H9 (cell line): ENCODE data around the gene TMEM161B. TPM values are rescaled to one million over a fixed set of nuclear protein-coding genes. Genes with fewer than 3 reads are reported as not detected.
"Not testable (repeated sequence)": the region's sequence is repeated elsewhere in the genome, so short reads cannot be mapped to it uniquely, and the experiment has no call there.

Source experiments
- DNase-seq: peaks from one replicate; pipeline ENCODE4 v3.0.0-alpha.2; 2017
- H2AFZ ChIP-seq: one replicate; pipeline ENCODE4 v1.6.1; 2013; ENCODE audit warnings: mild to moderate bottlenecking, low read length, control low read depth, moderate library complexity
- H2AK5ac ChIP-seq: 2 replicates; pipeline ENCODE4 v1.6.1; 2013; ENCODE audit warnings: low read length, control low read depth, mixed read lengths; ENCODE audit not compliant: insufficient read length
- H2BK120ac ChIP-seq: one replicate; pipeline ENCODE4 v1.6.1; 2013; ENCODE audit warnings: low read depth, mild to moderate bottlenecking, low read length, control low read depth, inconsistent platforms; ENCODE audit not compliant: poor library complexity, severe bottlenecking
- H2BK12ac ChIP-seq: 2 replicates; pipeline ENCODE4 v1.6.1; 2013; ENCODE audit warnings: low read length, control low read depth, mixed read lengths, low read depth; ENCODE audit not compliant: insufficient read length
- H2BK15ac ChIP-seq: 2 replicates; pipeline ENCODE4 v1.6.1; 2013; ENCODE audit warnings: low read depth, low read length, control low read depth
- H2BK20ac ChIP-seq: one replicate; pipeline ENCODE4 v1.6.1; 2013; ENCODE audit warnings: low read depth, mild to moderate bottlenecking, low read length, control low read depth, inconsistent platforms; ENCODE audit not compliant: poor library complexity, severe bottlenecking
- H2BK5ac ChIP-seq: 2 replicates; pipeline ENCODE4 v1.6.1; 2013; ENCODE audit warnings: low read length, control low read depth, mixed read lengths; ENCODE audit not compliant: insufficient read length
- H3K14ac ChIP-seq: 2 replicates; pipeline ENCODE4 v1.6.1; 2013; ENCODE audit warnings: low read length, control low read depth; ENCODE audit not compliant: insufficient read depth
- H3K18ac ChIP-seq: 2 replicates; pipeline ENCODE4 v1.6.1; 2013; ENCODE audit warnings: low read depth, mild to moderate bottlenecking, mixed read lengths, low read length, control low read depth; ENCODE audit not compliant: insufficient read length
- H3K23ac ChIP-seq: 2 replicates; pipeline ENCODE4 v1.6.1; 2013; ENCODE audit warnings: low read length, control low read depth, mixed read lengths, low read depth; ENCODE audit not compliant: insufficient read length
- H3K23me2 ChIP-seq: 2 replicates; pipeline ENCODE4 v1.6.1; 2013; ENCODE audit warnings: low read depth, mild to moderate bottlenecking, mixed read lengths, low read length, control low read depth; ENCODE audit not compliant: insufficient read length, poor library complexity, severe bottlenecking
- H3K27ac ChIP-seq: 2 replicates; pipeline ENCODE4 v1.5.1; 2013; ENCODE audit warnings: low read length, control low read depth, mixed read lengths, low read depth; ENCODE audit not compliant: insufficient read length
- H3K27me3 ChIP-seq: 2 replicates; pipeline ENCODE4 v1.6.1; 2013; ENCODE audit warnings: low read length, control low read depth, inconsistent platforms; ENCODE audit not compliant: insufficient read depth
- H3K4ac ChIP-seq: 2 replicates; pipeline ENCODE4 v1.6.1; 2013; ENCODE audit warnings: low read depth, mild to moderate bottlenecking, control low read depth, inconsistent platforms, low read length, moderate library complexity
- H3K4me1 ChIP-seq: 2 replicates; pipeline ENCODE4 v1.6.1; 2013; ENCODE audit warnings: low read length, control low read depth, inconsistent platforms; ENCODE audit not compliant: insufficient read depth
- H3K4me2 ChIP-seq: 2 replicates; pipeline ENCODE4 v1.6.1; 2013; ENCODE audit warnings: low read length, control low read depth, mixed read lengths; ENCODE audit not compliant: insufficient read length, insufficient read depth
- H3K56ac ChIP-seq: 2 replicates; pipeline ENCODE4 v1.6.1; 2013; ENCODE audit warnings: low read depth, mild to moderate bottlenecking, mixed read lengths, low read length, control low read depth; ENCODE audit not compliant: insufficient read length
- H3K79me1 ChIP-seq: 2 replicates; pipeline ENCODE4 v1.6.1; 2013; ENCODE audit warnings: low read depth, mild to moderate bottlenecking, moderate library complexity, low read length, control low read depth, inconsistent platforms; ENCODE audit not compliant: insufficient read depth, poor library complexity, severe bottlenecking
- H3K79me2 ChIP-seq: 2 replicates; pipeline ENCODE4 v1.6.1; 2013; ENCODE audit warnings: low read length, control low read depth, inconsistent platforms; ENCODE audit not compliant: insufficient read depth
- H3K9ac ChIP-seq: 2 replicates; pipeline ENCODE4 v1.6.1; 2013; ENCODE audit warnings: low read length, control low read depth, mixed read lengths; ENCODE audit not compliant: insufficient read length; ENCODE audit errors: extremely low read depth
- H3K9me3 ChIP-seq: one replicate; pipeline ENCODE4 v1.6.1; 2013; ENCODE audit warnings: low read depth, low read length, inconsistent platforms; ENCODE audit not compliant: control insufficient read depth
- H3T11ph ChIP-seq: one replicate; pipeline ENCODE4 v1.6.1; 2013; ENCODE audit warnings: mild to moderate bottlenecking, low read length, control low read depth, inconsistent platforms
- H4K20me1 ChIP-seq: one replicate; pipeline ENCODE4 v1.6.1; 2013; ENCODE audit not compliant: control insufficient read depth, insufficient read length, insufficient read depth
- H4K5ac ChIP-seq: 2 replicates; pipeline ENCODE4 v1.6.1; 2013; ENCODE audit warnings: low read depth, mild to moderate bottlenecking, mixed read lengths, low read length, control low read depth; ENCODE audit not compliant: insufficient read length
- H4K8ac ChIP-seq: replicated peaks from 2 replicates; pipeline ENCODE4 v1.6.1; 2013; ENCODE audit warnings: low read length, control low read depth, mixed read lengths, low read depth; ENCODE audit not compliant: insufficient read length
- H4K91ac ChIP-seq: 2 replicates; pipeline ENCODE4 v1.6.1; 2013; ENCODE audit warnings: low read depth, mild to moderate bottlenecking, moderate library complexity, mixed read lengths, low read length, control low read depth; ENCODE audit not compliant: insufficient read length
- H3K27ac Mint-ChIP-seq, 3 experiments: 2 replicates in 2 of 3; 3 replicates in 1 of 3; pipeline ENCODE4 v1.8.0; 2020 to 2021; ENCODE audit warnings: mixed read lengths in 3 of 3, mild to moderate bottlenecking in 1 of 3, moderate library complexity in 1 of 3
- H3K27me3 Mint-ChIP-seq: 2 replicates; pipeline ENCODE4 v1.8.0; 2021; ENCODE audit warnings: low read depth, mild to moderate bottlenecking, moderate library complexity, mixed read lengths
- H3K36me3 Mint-ChIP-seq, 3 experiments: 2 replicates in 2 of 3; 3 replicates in 1 of 3; pipeline ENCODE4 v1.8.0; 2020 to 2021; ENCODE audit warnings: low read depth in 3 of 3, mixed read lengths in 3 of 3; ENCODE audit not compliant: insufficient read depth in 1 of 3
- H3K4me1 Mint-ChIP-seq, 2 experiments: 2 replicates each; pipeline ENCODE4 v1.8.0; 2020; ENCODE audit warnings: mixed read lengths in 2 of 2
- H3K4me3 Mint-ChIP-seq, 2 experiments: 2 replicates in 1 of 2; 3 replicates in 1 of 2; pipeline ENCODE4 v1.8.0; 2020 to 2021; ENCODE audit warnings: mild to moderate bottlenecking in 2 of 2, mixed read lengths in 2 of 2, moderate library complexity in 1 of 2
- H3K9me3 Mint-ChIP-seq, 2 experiments: 2 replicates in 1 of 2; 3 replicates in 1 of 2; pipeline ENCODE4 v1.8.0; 2020; ENCODE audit warnings: mild to moderate bottlenecking in 2 of 2, mixed read lengths in 2 of 2, moderate library complexity in 1 of 2
- WGBS: extraction: QIAGEN DNeasy Blood & Tissue Kit; methylation state at CpG from one replicate; pipeline ENCODE4 v1.1.7; 2013; ENCODE audit warnings: missing lambda C conversion rate, low lambda C conversion rate, mixed read lengths; ENCODE audit not compliant: insufficient read length; ENCODE audit errors: extremely low coverage; 5-methylcytosine and 5-hydroxymethylcytosine counted together
- total RNA-seq: library from RNA; stranded (reverse); gene quantifications from 2 replicates; pipeline ENCODE4 v1.2.1, GENCODE V29; 2021
- TF ChIP-seq, protein P1 (sequence below): fragments of 200-600 bp; sonication (generic); conservative IDR thresholded peaks from 3 replicates; pipeline ENCODE4 v1.8.0; 2021; ENCODE audit warnings: antibody characterized with exemption, mild to moderate bottlenecking

The TMEM161B gene
- total RNA-seq, 1 experiment from 2014 or later = 17.9 TPM

DNA sequence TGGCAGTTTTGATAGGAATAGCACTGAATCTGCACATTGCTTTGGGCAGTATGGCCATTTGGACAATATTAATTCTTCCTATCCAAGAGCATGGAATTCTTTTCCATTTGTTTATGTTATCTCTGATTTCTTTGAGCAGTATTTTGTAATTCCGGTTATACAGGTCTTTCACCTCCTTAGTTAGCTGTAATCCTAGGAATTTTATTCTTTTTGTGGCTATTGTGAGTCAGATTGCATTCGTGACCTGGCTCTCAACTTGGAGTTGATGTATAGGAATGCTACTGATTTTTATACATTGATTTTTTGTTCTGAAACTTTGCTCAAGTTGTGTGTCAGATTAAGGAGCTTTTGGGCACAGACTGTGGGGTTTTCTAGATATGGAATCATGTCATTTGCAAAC is 24.0 kb downstream of the TMEM161B start:
- H3K4me3 Mint-ChIP-seq = no peak overlapping the region; a peak in 1 of 5 replicates
- no peak overlapping the region for H4K91ac ChIP-seq
- no peak overlapping the region for H3K56ac ChIP-seq
- no peaks in the 10 kb centered on the region for H3K27me3 ChIP-seq
- H3K4me1 Mint-ChIP-seq = peaks cover 70 to 76% of the 10 kb centered on the region in 2 experiments
- H3K4ac ChIP-seq = no peak overlapping the region
- H4K20me1 ChIP-seq = no peaks in the 10 kb centered on the region
- H3K14ac ChIP-seq = no peak overlapping the region
- H2BK15ac ChIP-seq = no peak overlapping the region
- H2AFZ ChIP-seq = no peak overlapping the region
- no peak overlapping the region for H3K23ac ChIP-seq
- H3K79me2 ChIP-seq = peaks cover 8% of the 10 kb centered on the region; the same call in 1 of the 2 replicates
- no peak overlapping the region for H3K18ac ChIP-seq
- no peak overlapping the region for H4K5ac ChIP-seq
- no peak overlapping the region for H3K9ac ChIP-seq
- H3K9me3 Mint-ChIP-seq = no peaks in the 10 kb centered on the region
- TF ChIP-seq, protein P1, sequence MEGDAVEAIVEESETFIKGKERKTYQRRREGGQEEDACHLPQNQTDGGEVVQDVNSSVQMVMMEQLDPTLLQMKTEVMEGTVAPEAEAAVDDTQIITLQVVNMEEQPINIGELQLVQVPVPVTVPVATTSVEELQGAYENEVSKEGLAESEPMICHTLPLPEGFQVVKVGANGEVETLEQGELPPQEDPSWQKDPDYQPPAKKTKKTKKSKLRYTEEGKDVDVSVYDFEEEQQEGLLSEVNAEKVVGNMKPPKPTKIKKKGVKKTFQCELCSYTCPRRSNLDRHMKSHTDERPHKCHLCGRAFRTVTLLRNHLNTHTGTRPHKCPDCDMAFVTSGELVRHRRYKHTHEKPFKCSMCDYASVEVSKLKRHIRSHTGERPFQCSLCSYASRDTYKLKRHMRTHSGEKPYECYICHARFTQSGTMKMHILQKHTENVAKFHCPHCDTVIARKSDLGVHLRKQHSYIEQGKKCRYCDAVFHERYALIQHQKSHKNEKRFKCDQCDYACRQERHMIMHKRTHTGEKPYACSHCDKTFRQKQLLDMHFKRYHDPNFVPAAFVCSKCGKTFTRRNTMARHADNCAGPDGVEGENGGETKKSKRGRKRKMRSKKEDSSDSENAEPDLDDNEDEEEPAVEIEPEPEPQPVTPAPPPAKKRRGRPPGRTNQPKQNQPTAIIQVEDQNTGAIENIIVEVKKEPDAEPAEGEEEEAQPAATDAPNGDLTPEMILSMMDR = no peak
- H2BK12ac ChIP-seq = no peak overlapping the region
- peak overlapping the region; percentile 11 to 98 (median 34); a peak in 6 of 7 replicates for H3K27ac Mint-ChIP-seq
- H3K9me3 ChIP-seq = no peaks in the 10 kb centered on the region
- H3K4me2 ChIP-seq = no peak overlapping the region
- no peak overlapping the region for H3T11ph ChIP-seq
- H3K27me3 Mint-ChIP-seq = no peaks in the 10 kb centered on the region
- no peak overlapping the region for H4K8ac ChIP-seq
- H3K23me2 ChIP-seq = no peaks in the 10 kb centered on the region
- no peak overlapping the region for H2AK5ac ChIP-seq
- peaks cover 0 to 1% (median 0%) of the 10 kb centered on the region in 3 experiments; a peak in 1 of 7 replicates for H3K36me3 Mint-ChIP-seq
- H3K27ac ChIP-seq = no peak overlapping the region
- H2BK5ac ChIP-seq = no peak overlapping the region
- no peak for DNase-seq
- H2BK120ac ChIP-seq = no peak overlapping the region
- no peak overlapping the region for H2BK20ac ChIP-seq
- WGBS = no CpG with 5 or more reads among the region's 2 CpGs
- peaks cover 16% of the 10 kb centered on the region; the same call in 1 of the 2 replicates for H3K4me1 ChIP-seq
- H3K79me1 ChIP-seq = no peaks in the 10 kb centered on the region

DNA sequence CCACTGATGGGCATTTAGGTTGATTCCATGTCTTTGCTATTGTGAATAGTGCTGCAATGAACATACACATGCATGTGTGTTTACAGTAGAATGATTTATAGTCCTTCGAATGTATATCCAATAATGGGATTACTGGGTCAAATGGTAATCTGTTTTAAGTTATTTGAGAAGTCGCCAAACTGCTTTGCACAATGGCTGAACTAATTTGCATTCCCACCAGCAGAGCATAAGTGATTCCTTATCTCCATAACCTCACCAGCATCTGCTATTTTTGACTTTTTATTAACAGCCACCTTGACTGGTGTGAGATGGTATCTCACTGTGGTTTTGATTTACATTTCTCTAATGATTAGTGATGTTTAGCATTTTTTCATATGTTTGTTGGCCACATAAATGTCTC is 25.2 kb downstream of the TMEM161B start:
- not testable (repeated sequence) for H3K23me2 ChIP-seq, H2BK20ac ChIP-seq, H3K14ac ChIP-seq, H4K91ac ChIP-seq, H3T11ph ChIP-seq, H3K79me2 ChIP-seq, H4K8ac ChIP-seq, H4K20me1 ChIP-seq, H3K4me2 ChIP-seq, H2BK120ac ChIP-seq, H3K4ac ChIP-seq, H2BK5ac ChIP-seq, H3K79me1 ChIP-seq, DNase-seq, H3K9me3 ChIP-seq, H3K4me3 Mint-ChIP-seq, H2BK15ac ChIP-seq, H3K27me3 Mint-ChIP-seq, H2AK5ac ChIP-seq, H2BK12ac ChIP-seq, H4K5ac ChIP-seq, H3K9ac ChIP-seq, H3K9me3 Mint-ChIP-seq, H3K23ac ChIP-seq, H3K27me3 ChIP-seq, H2AFZ ChIP-seq, H3K56ac ChIP-seq, H3K27ac ChIP-seq, H3K36me3 Mint-ChIP-seq, H3K18ac ChIP-seq
- Mint-ChIP-seq H3K4me1 (peaks cover 58 to 66% of the 10 kb centered on the region in 2 experiments), H3K27ac (peak overlapping the region in 2 of 3 experiments; percentile 4 to 79; a peak in 2 of 7 replicates)
- no CpG with 5 or more reads among the region's 2 CpGs for WGBS
- H3K4me1 ChIP-seq = peaks cover 11% of the 10 kb centered on the region; the same call in 1 of the 2 replicates
